Measurements from ENCODE around the gene STAG1.

- no peak for TF ChIP-seq POLR2A (IDR thresholded peaks at IDR 0.05)
- TF ChIP-seq CTCF (IDR thresholded peaks at IDR 0.05): no peak
- no peak for TF ChIP-seq EP300 (IDR thresholded peaks at IDR 0.05)
Observed at GRCh38 chr3:136650461-136650860, 101.7 kb downstream of the STAG1 start.

All from tibial nerve (tissue), 4 donors.